KBM-7 (cell line): Measurements from ENCODE around the gene PRSS36.
A peak's percentile ranks its signal among the peaks of the same experiment; 100 is the strongest.

Experiments used
- DNase-seq: peaks from one replicate; pipeline ENCODE4 v3.0.0-alpha.2; 2015
- in situ Hi-C: fragments of 300-500 bp; cut with MboI; formaldehyde crosslinking; loops from 2 replicates; pipeline ENCODE4 v1.14.3; 2020; ENCODE audit warnings: low sequenced_read_pairs, low pct_unique_long_range_greater_than_20kb, mixed read lengths

Gene PRSS36

DNA sequence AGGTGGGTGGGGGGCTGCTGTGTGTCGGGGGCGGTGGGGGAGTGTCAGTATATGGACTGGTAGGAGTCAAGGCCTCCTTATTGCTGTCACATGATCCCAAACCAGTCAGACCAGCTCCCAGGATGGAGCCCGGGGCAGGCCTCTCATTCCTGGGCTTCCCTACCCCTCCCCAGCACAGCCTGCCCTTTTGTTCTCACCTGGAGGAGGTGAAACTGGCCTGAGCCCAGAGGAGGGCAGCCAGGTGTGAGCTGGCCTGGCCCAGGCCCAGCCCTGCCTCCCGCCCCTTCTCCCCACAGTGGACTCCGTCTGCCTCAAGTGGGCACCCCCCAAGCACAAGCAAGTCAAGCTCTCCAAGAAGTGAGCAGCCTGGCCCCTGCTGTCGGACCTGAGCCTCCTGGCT lies 19.0 kb downstream of the PRSS36 start:
- in situ Hi-C loops, result no loop called here
- DNase-seq, result no peak

DNA sequence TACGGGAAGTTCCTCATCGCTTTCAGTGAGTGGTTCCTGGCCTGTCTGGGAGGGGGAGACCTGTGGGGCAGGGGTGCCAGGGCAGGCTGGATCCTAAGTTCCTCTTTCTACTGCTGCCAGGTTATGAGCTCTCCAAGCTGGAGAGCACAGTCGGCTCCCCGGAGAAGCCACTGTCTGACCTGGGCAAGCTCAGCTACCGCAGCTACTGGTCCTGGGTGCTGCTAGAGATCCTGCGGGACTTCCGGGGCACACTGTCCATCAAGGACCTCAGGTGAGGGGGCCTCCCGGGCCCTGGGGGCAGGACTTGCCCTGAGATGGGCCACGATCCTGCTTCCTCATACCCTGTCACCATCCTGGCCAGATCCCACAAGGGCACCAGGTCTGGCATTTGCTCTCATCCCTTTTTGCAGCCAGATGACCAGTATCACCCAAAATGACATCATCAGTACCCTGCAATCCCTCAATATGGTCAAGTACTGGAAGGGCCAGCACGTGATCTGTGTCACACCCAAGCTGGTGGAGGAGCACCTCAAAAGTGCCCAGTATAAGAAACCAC lies 19.5 kb downstream of the PRSS36 start:
- no peak for DNase-seq
- in situ Hi-C loops, result no loop called here

- in situ Hi-C loops, result no loop called here
- DNase-seq, result no peak
Measured at GRCh38 chr16:31129568-31130335, 20.1 kb downstream of the PRSS36 start.

- in situ Hi-C loops, result no loop called here
- DNase-seq, result peak; percentile 90
Measured at GRCh38 chr16:31128711-31129567, 20.9 kb downstream of the PRSS36 start.

- in situ Hi-C loops, result no loop called here
Measured at GRCh38 chr16:31127182-31127581, 22.7 kb downstream of the PRSS36 start.

GRCh38 chr16:31125844-31126243 lies 24.0 kb downstream of the PRSS36 start:
- in situ Hi-C loops, result no loop called here
- DNase-seq, result no peak

More at GRCh38 chr16:31127182-31127581, 22.7 kb downstream of the PRSS36 start:
- DNase-seq, result no peak

GRCh38 chr16:31120129-31120528 lies 29.7 kb downstream of the PRSS36 start:
- in situ Hi-C loops, result no loop called here
- DNase-seq, result no peak

GRCh38 chr16:31118223-31119155 lies 31.4 kb downstream of the PRSS36 start:
- no peak for DNase-seq
- in situ Hi-C loops, result no loop called here

GRCh38 chr16:31117384-31118222 lies 32.3 kb downstream of the PRSS36 start, which contains the start of gene KAT8:
TSS of gene KAT8 (plus strand) at chr16:31117664. CDS start at chr16:31117682, 18 bp downstream.
- DNase-seq, result peak; percentile 98

DNA sequence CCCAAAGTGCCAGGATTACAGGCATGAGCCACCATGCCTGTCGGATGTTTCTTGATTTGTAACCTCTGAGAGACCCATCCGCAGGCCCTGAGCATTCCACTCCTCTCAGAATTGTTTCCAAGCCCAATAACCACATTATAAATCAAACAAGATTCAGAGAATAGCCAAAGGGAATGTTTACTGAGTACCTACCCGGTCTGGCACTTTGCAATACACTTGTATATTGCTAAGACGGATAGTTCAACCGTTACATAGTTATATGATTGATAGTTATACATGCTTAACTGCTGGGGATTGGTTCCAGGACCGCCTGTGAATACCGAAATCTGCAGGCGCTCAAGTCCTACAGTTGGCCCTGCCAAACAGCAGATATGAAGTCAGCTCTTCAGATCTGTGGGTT lies 35.4 kb downstream of the PRSS36 start:
- in situ Hi-C loops, result no loop called here
- no peak for DNase-seq

More at GRCh38 chr16:31117384-31118222, 32.3 kb downstream of the PRSS36 start, which contains the start of gene KAT8:
- in situ Hi-C loops, result no loop called here

DNA sequence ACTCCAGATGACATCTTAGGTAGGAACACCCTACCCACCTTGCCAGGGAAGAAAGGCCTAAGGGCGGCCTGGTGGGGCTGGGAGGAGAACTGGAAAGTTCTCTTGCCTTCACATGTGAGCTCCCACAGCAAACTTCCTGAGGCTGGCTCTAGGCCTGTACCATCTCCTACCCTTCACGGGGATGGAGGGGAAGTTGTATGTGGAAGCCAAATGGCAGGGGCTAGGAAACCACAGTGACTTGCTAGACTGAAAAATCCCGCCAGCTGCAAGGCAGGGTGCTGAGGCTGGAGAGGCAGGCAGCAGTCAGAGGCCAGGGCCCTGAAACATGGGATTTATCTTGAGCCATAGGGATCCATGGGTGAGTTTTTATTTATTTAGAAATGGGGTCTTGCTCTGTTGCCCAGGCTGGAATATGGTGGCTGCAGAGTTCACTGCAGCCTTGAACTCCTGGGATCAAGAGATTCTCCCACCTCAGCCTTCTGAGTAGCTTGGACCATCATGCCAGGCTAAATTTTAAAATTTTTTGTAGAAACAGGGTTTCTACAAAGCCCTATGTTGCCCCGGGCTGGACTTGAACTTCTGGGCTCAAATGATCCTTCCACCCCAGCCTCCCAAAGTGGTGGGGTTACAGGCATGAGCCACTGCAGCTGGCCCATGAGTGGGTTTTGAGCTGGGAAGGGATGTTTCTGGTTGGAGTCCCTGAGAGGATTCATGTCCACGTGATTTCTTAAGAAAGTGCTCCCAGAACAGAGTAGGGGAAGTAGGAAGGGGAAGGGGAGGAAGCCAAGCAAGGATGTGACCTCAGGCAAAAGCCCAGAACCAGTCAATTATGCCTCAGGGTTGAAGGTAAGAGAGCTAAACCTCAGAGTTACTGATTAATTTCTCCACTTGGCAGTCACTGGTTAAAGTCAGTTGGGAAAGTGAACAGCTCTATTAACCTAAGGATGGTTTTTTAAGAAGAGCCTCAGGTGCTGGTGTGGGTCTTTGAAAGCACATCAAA lies 36.4 kb downstream of the PRSS36 start:
- DNase-seq, result peak; percentile 67
- in situ Hi-C loops, result no loop called here

DNA sequence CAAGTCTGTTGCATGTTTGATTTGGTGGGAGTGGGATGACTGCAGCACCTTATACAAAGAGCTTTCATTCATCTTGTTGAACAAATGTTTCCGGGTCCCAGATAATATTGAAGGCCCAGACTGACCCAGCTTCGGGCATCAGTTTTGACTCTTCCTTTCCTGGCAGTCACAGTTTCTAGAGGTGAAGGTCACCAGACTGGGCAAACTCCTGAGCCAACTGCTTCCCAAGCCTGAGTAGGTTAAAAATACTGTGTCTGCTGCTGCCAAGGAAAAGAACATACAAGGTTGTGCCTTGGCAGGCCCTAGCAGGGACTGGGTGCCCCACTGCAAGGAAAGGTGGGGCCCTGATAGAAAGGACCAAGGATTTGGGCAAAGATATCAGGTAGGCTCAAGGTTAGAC lies 37.2 kb downstream of the PRSS36 start:
- no peak for DNase-seq
- in situ Hi-C loops, result no loop called here

DNA sequence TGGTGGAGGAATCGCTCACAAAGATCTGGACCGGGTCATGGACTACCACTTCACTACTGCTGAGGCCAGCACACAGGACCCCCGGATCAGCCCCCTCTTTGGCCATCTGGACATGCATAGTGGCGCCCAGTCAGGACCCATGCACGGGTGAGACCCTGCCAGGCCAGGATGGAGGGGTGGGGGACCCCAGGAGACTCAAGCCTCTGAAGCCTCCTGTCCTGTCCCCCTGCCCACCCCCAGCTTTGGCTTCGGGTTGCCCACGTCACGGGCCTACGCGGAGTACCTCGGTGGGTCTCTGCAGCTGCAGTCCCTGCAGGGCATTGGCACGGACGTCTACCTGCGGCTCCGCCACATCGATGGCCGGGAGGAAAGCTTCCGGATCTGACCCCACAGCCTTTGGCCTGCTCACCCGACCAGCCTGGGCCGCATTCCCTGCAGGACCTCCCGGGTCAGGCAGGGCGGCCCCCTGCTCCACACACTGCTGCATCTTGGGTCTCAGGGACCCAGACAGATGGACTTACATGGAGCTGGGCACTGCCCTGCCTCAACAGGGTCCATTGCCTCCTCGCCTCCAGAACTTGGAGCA lies 37.9 kb downstream of the PRSS36 start:
- no peak for DNase-seq
- in situ Hi-C loops, result no loop called here

DNA sequence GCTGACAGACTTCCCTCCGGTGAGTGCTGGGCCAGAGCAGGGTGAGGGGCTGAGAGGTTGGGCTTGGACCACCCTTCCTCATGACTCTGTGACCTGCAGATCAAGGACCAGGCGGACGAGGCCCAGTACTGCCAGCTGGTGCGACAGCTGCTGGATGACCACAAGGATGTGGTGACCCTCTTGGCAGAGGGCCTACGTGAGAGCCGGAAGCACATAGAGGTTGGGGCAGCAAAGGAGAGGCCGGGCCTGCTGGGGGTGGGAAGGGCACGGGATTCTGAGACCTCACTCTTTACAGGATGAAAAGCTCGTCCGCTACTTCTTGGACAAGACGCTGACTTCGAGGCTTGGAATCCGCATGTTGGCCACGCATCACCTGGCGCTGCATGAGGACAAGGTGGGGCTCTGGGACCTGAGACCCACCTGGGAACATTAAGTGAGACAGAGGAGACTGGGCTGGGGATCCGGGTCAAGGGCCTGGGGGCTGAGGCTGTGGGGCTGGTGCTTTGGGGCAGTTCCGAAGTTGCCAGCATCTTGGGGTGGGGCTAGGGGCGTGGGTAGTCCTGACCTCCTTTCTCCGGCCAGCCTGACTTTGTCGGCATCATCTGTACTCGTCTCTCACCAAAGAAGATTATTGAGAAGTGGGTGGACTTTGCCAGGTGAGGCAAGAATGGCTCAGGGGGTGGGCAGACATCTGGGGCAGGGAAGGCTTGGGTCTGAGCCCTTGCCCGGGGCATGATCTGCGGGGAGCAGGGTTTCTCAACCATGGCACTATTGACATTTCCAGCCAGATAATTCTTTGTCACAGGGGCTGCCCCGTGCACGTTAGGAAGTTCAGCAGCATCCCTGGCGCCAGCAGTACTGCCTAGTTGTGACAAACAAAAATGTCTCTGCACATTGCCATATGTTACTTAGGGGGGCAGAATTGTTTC lies 39.5 kb downstream of the PRSS36 start:
- in situ Hi-C loops, result no loop called here
- DNase-seq, result no peak

DNA sequence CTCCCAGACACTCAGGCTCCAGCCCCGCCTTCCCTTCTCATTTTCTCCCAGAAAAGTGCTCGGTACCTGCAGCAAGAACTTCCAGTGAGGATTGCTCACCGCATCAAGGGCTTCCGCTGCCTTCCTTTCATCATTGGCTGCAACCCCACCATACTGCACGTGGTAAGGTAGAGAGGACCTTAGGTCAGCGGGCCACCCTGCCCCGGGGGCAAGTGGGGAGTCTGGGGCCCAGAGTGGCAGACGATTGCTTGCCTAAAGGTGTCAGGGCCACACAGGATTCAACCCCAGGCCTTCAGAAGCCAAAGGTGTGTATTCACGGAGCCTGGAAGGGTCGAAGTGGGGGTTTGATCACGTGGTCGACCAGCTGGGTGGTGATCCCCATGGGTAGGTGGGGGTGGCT lies 40.2 kb downstream of the PRSS36 start:
- in situ Hi-C loops, result no loop called here
- DNase-seq, result no peak
